ENCODE data around the gene MYO7A.

MYO7A gene

DNA sequence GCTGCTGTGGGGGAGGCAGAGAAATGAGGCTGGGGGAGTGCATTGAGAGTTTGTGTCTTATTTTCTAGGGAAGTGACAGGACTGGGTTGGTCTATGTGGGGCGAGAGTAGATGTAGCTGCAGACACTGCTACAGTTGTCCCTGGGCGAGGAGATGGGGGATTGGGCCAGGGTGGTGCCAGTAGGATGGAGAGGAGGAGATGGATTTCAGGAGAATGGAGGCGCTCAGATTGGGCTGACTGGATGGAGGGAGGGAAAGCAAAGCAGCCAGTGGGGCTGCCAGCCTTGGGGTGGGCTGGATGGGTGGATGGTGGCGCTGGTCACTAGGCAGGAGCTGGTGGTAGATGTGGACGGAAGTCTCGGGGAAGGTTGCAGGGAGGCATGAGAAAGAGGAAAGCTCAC lies 16.1 kb upstream of the MYO7A start:
- no peak for DNase-seq (ENCODE audit: low spot score)

GRCh38 chr11:77112641-77113381 lies 15.2 kb upstream of the MYO7A start:
- no peak for DNase-seq (ENCODE audit: low spot score)

GRCh38 chr11:77113382-77114088 lies 14.5 kb upstream of the MYO7A start:
- DNase-seq (ENCODE audit: low spot score) = no peak

GRCh38 chr11:77114089-77114463 lies 14.0 kb upstream of the MYO7A start:
- no peak for DNase-seq (ENCODE audit: low spot score)

GRCh38 chr11:77115181-77115611 lies 12.8 kb upstream of the MYO7A start:
- no peak for DNase-seq (ENCODE audit: low spot score)

GRCh38 chr11:77115956-77116355 lies 12.1 kb upstream of the MYO7A start:
- DNase-seq (ENCODE audit: low spot score) = no peak

DNA sequence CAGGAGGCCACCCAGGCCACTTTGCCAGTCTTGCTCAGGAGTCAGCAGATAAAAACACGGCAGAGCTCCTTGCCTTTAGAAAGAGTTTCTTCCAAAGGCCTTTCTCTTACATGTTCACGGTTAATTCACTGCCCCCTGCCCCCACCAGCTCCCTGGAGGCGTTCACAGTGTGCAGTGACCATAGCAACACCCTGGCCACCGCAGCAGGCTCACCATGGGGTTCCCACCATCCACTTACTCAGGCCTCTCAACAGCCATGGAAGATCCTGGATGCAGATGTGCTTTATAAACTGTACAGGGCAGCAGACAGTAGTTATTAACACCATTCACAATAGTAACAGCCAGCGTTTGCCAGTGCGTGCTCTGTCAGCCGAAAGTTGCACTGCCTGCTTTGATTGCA lies 10.6 kb upstream of the MYO7A start:
- DNase-seq (ENCODE audit: low spot score) = no peak

DNA sequence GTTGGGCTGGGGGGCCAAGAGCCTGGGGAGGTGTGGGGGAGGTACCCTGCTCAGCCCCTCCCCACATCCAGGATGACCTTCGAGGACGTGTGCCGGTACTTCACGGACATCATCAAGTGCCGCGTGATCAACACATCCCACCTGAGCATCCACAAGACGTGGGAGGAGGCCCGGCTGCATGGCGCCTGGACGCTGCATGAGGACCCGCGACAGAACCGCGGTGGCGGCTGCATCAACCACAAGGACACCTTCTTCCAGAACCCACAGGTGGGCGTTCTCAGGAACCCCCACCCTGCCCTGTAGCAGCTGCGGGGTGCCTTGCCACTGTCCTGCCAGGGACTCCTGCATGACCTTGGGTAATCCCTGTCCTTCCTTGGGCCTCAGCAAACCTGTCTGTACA lies 10.0 kb upstream of the MYO7A start:
- DNase-seq (ENCODE audit: low spot score) = no peak

- DNase-seq (ENCODE audit: low spot score) = no peak
Measured at GRCh38 chr11:77118971-77119370, 9.1 kb upstream of the MYO7A start.

DNA sequence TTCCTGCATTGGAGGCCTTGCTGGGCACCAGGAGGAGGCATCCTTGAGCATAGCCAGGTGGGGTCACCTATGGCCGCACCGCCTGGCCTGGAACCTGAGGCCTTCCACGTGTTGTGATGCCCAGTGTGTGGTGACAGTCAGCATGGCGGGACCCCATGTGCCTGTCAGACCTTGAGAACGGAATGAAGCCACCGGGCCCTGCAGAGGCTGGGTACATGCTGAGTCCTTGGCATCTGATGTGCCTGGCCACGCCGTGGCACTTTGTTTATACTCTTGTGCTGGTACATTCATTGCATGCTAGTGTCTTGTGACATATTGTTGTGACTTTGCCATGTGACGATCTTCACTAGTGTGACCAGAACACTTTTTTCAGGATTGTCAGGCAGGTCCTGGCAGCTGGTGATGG lies 8.5 kb upstream of the MYO7A start:
- no peak for DNase-seq (ENCODE audit: low spot score)

- no peak for DNase-seq (ENCODE audit: low spot score)
Measured at GRCh38 chr11:77120571-77120970, 7.5 kb upstream of the MYO7A start.

DNA sequence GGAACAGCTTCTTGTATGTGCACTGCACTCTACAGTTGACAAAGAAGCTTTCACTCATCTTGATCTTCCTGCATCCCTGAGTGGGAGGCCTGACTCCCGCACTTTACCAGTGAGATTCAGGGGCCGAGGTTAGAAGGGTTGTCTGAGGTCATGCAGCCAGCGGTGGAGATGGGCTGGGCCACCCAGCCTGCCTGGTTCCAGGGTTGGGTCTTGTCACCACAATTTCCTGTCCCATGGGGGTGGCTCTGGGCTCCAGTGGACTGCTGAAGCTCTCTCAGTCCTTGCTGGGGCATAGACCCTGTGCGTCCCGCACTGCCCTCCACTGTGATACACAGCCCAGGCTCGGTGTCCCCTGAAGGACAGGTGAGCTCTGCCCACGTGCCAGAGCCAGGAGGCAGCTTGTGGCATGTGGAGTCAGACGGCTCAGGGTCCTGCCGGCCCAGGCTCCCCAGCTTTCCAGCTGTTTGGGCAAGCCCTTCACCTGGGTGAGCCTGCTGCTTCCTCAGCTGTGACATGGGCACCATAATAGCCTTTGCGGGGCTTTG lies 6.9 kb upstream of the MYO7A start:
- no peak for DNase-seq (ENCODE audit: low spot score)

- no peak for DNase-seq (ENCODE audit: low spot score)
Measured at GRCh38 chr11:77121876-77122575, 6.0 kb upstream of the MYO7A start.

DNA sequence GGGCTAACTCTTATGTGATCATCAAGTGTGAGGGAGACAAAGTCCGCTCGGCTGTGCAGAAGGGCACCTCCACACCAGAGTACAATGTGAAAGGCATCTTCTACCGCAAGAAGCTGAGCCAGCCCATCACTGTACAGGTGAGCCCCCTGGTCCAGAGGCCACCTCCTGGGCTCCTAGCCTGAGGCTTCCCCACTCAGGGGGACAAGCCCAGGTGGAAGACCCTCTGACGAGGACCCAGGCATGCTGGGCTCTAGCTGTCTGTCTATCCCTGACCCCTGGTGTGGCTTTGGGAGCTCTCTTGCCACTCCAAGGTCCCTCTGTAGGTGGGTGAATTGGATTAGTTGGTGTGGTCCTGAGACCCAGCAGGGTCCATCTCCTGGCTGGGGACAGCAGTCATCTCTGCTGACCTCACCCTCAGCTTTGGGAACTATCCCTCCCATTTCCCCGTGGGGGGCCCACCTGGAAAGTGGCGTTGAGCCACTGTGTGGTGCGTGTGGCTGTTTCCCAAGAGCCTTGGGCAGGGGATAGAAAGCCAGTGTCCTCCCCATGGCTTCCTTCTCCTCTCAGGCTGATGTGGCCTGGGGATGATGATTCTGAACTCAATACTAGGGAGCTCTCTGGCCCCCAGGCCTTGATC lies 5.4 kb upstream of the MYO7A start:
- no peak for DNase-seq (ENCODE audit: low spot score)

GRCh38 chr11:77123591-77123990 lies 4.5 kb upstream of the MYO7A start:
- DNase-seq (ENCODE audit: low spot score) = no peak

- DNase-seq (ENCODE audit: low spot score) = no peak
Measured at GRCh38 chr11:77124041-77124440, 4.0 kb upstream of the MYO7A start.

GRCh38 chr11:77124488-77124887 lies 3.6 kb upstream of the MYO7A start:
- no peak for DNase-seq (ENCODE audit: low spot score)

GRCh38 chr11:77125191-77125590 lies 2.9 kb upstream of the MYO7A start:
- DNase-seq (ENCODE audit: low spot score) = no peak

- no peak for DNase-seq (ENCODE audit: low spot score)
Measured at GRCh38 chr11:77125695-77126094, 2.4 kb upstream of the MYO7A start.

- DNase-seq (ENCODE audit: low spot score) = no peak
Measured at GRCh38 chr11:77126156-77126775, 1.8 kb upstream of the MYO7A start.

- DNase-seq (ENCODE audit: low spot score) = no peak
Measured at GRCh38 chr11:77126861-77127234, 1.2 kb upstream of the MYO7A start.

Data from LoVo (cell line).